NCI-H2171 treated with DMSO at 0.1 percent for 48 hours (cell line): ENCODE data around the gene ANXA6.

Experiments used
- DNase-seq: peaks from one replicate; lab custom pipeline; 2025; lab: John Stamatoyannopoulos, UW

The ANXA6 gene

DNA sequence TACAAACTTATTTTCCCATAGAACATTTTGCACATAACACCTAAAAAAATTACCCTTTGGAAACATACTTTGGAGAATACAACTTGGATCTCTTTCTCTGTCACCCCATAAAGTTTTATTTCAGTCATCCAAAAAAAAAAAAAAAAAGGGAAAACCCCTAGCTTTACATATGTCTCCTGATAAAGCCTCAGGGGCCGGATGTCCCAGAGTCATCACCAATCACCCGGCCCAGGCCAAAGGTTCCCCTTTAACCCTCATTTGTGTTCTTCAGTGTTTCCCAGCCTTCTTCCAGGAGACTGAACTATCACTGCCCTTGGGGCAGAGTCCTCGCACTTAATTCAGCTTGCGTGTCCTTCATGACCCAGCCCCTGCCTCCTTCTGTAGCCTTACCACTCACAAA lies 28.8 kb downstream of the ANXA6 start:
- no peak for DNase-seq

DNA sequence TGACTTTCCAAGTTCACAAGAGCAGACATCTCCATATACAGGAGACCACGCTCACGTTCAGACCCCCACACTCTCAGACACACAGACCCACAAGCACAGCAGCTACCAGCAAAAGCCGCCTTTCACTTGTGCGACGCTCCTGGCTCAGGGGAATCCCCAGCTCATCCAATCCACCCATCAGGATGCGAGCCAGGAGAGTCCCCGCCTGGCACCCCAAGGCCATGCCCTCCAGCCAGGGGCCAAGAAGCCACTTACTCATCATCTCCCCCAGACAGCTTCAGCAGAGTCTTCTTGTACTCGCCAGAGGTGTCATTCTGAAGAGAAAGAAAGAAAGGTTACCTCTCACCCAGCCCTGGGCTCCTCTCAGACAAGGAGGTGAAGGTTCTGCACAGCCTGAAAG lies 29.7 kb downstream of the ANXA6 start:
- no peak for DNase-seq

DNA sequence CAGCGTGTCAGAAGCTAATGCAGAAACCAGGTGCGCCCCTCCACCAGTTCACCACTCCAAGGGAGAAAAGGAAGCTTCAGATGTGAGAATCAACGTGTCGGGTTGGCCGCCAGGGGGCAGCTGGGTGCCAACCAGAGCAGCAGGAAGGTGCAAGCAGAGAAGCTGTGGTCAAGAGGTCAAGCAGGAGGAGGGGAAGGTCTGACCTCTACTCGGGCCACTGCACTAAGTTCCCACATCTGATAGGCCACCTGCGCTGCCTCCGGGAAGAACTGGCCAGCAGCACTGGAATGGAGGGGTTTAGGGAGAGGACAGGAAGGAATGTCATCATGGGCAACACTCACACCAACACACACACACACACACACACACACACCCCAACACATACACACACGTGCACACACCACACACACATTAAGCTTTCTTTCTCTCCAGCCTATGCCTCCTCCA lies 31.4 kb downstream of the ANXA6 start:
- DNase-seq, result no peak

DNA sequence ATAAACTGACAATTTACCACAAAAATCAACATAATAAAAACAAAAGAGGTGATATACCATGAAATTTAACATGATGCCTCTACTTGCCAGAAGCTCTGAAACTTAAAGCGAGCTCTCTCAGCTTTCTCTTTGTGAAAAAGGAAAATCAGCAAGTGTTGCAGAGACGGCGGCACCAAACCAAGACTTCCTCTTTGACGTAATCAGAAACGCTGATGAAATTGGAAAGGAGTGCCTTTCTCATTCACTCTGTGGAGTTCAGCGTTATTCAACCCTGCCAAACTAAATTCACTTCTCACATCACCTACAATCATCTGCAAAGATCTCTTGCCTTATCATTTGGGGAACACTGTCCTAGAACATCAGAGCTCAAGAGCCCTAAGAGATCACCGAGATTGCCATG lies 32.2 kb downstream of the ANXA6 start:
- no peak for DNase-seq

DNA sequence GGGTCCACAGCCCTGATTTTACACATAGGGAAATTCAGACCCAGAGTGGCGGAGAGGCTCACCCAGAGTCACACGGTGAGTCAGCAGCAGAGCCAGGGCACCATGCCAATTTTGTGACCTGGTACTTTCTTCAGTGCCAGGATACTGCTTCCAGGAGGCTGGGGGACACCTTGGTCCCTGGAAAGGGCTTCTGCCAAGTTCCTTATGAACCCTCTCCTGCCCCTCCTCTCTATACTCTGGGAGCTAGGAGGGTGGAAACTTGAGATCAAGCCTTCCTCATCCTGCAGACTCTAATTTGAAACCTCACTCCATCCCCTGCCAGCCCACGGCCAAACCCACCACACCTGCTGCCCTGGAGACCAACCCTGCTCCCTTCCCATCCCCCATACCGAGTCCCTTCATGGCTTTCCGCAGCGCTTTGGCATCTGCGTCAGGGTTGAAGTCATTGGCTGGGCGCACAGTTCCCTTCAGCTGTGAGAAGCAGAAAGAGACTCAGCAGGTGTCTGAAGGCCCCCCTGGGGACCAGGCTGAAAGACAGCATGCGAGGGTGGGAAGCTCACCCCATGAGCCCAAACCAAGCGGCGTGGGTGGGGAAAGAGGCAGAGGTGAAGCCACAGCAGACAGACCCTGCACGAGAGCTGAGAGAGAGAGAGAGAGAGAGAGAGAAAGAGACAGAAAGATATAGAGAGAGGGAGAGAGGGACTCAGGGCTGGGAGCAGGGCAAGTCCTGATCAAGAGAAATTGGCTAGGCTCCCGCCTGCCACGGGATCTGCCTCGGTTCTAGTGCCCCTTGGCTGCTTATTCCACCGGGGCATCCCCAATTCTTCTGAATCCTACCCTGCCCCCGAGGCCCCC lies 33.5 kb downstream of the ANXA6 start:
- DNase-seq, result peak; percentile 74

DNA sequence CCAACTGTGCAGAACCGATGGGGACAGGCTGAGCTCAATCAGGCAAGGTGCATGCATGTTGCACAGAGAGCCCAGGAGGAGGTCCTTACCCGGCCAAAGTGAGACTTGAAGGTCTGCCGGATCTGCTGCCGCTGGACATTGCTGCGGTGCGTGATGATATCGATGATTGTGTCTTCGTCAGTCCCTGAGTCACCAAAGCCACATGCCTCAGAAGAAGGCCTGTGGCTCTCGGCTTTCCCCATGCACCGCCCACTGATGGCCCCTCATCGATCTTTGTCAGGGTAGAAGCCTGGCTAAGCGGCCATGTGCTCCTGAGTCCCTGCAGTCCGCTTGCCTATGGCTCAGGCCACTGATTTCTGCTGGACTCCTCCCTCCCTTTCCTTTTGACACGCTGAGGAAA lies 34.8 kb downstream of the ANXA6 start:
- DNase-seq, result no peak

DNA sequence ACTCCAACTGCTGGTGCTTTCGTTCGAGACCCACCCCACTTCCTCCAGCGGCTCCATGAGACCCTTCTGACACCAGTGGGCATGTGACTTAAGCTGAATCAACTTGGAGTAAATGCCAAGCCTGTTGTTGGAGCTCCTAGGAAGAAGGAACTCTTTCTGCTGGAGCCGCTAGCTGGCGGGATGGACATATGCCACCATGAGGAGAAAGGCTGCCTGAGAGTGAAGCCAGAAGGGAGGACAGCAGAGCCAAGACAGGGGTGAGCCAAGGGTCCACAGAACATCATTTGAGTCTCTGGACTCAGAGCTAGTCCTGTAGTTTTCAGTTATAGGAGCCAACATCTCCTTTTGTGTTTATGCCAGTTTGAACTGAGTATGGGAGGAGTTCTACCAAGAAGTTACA lies 35.9 kb downstream of the ANXA6 start:
- DNase-seq, result no peak

DNA sequence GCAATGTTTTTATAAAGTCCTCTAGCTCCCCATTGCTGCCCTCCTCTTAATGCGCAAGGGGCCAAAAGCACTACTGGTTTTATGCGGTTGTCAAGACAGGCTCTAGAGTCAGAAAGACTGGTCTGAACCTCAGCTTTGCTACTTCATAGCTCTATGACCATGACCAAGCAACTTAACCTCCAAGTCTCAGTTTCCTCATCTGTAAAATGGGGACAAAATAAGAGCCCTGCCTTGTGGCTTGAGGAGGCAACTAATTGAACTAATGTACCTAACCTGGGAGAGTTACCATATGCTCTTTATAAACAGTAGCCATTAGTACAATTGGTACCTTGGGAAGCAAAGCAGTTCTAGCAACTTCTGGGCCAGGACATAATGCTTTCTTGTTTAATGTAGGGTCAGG lies 36.5 kb downstream of the ANXA6 start:
- no peak for DNase-seq

DNA sequence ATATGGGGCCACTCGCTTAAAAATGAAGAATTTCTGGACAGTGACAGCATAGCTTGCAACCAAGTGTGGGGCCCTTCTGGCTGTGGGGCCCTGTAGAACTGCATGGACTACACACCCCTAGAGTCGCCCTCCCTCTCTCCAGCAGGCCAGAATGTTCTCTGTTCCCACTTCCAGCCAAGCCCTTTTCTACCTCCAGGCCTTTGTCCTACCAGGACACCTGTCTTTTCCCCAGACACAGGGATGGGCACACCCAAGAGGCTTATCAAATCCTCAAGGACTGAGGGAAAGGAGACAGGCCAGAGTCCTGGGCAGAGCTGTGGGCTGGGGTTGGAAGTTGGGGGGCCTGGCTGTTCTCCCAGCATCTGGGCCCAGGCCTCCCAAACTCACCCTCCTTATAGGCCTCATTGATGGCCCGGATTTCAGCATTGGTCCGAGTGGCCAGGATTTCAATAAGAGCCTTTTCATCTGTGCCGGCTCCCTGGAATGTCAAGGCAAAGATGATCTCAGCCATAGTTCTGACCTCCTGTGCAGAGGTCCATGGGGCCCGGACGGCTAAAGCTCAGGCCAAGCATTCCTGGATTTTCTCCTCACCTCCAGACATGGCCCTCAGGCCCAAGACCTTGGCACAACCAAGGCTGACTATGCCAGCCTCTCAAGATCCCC lies 38.5 kb downstream of the ANXA6 start:
- DNase-seq, result no peak

DNA sequence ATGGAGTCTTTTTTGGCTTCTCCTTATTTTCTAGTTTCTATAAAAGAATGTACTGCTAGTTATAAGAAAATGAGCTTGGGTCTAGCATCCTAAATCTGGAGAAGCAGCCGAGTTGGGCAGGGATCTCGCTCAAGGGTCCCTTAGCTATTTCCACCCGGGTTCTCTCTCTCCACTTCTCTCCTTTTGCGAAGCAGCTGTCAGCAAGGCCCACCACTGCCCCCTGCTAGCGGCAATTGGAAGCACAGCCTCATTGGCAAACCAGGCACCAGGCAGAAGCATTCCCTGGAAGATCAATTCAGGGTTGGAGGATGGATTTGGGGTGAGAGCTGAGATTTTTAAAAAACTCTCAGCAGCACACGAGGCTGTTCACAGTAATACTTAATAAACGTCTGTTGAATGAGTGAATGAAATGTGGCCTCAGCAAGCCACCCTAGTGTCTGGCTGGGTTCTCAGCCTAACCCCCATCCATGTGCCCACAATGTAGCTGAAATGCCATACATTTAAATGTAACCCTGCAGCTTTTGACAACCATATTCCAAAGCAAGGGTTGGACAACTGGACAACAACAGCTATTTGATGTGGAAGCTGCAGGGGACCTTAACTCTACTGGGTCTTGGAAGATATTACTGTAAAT lies 42.2 kb downstream of the ANXA6 start:
- DNase-seq, result peak; percentile 2

DNA sequence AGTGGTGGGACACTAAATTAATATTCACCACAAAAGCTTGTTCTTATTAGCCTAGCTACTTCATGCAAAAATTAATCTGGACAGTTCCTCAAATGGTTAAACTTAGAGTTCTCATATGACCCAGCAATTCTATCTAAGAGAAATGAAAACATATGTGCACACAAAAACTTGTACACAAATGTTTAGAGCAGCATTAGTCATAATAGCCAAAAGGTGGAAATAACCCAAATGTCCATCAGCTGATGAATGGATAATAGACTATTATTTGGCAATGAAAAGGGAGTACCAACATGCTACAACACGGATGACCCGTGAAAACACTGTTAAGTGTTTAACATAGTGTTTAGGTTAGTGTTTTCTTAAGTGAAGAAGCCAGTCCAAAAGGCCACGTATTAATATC lies 43.9 kb downstream of the ANXA6 start:
- no peak for DNase-seq

DNA sequence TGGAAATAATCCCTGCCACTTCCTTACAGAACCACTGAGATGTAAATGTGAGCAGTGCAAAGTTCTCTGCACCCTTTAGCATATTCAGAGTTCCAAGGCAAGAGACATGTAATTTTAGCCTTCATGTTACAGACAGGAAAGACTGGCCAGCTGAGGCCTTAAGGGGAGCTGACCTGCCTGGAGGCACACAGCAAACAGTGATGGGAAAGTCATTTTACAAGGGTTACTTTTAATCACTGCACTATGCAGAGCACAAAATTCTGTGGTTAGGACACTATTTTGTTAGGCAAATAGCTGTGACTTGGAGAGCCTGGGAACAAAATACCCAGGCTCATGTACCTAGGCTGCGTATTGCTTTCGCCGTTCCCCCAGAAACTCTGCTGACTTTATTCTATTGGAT lies 46.6 kb downstream of the ANXA6 start:
- no peak for DNase-seq

DNA sequence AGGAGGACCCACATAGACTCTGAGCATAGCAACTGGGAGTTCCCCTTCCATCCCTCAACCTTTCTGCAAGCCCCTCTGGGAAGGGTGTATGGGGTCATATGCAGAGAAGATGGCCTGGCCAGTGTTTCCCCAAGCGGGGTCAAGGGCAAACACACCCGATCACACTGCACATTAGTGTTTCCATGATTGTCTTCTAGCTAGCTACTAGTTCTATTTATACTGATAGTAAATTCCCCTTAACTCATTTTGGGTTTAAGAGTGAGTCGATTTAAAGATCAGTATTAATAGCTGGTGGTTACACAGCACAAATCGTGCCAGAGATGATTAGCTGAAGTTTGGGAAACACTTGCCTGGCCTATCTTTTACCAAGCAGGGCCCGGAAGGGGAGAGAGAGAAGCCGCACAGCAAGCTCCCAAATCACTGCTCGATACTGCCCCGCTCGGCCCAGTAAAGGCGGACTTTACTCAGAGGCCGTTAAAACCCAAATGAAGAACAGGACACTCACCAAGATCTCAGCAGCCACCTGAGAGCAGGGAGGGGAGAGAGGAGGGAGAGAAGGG lies 47.4 kb downstream of the ANXA6 start:
- no peak for DNase-seq

DNA sequence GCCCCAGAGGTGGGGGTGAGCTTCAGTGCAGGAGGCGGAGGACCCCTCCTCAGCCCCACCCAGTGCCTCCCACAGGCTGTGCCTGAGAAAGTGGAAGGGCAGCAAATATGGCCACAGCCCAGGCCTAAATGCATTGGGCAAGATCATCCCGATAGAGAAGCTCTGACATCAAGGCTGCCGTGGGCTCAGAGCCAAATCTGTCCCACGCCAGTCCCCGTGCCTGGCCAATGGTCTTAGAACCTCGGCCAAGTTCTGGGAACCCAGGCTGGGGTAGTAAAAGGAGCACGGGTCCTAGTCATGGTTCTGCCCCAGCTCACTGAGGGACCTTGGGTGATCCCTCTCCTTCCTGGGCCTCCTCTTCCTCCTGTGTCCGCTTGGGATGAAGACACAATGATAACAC lies 49.0 kb downstream of the ANXA6 start:
- DNase-seq, result no peak

DNA sequence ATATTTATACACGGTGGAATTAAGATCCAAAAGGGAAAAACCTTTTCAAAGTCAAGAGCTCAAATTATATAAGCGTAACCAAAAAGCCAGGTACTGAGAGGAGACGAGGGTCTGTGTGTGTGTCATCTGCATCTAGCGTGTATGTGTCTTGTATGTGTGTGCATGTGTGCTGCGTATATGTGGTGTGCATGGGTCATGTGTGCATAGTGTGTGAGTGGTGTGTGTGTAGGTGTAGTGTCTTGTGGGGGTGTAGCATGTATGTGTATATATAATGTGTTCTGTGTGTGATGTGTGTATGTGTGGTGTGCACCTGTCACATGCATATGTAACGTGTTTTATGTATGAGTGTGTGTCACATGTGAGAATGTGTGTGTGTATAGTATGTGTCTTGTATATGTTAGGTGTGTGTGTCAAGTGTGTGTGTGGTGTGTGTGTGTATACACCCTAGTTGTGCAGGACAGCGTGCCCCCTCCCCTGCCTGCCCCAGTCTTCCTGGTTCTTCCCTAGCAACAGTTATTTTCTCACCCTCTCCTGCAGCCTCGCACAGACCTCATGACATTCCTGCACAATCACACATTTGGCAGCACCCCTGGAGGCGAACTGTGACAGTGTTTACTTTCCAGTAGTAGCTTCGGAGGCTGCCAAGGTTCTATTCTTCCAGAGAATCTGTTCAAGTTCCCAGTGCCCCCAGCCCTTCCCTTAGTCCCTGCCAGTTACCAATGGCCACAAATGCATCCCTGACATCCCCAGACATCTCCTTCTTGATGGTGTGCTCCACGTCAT lies 49.6 kb downstream of the ANXA6 start:
- no peak for DNase-seq

DNA sequence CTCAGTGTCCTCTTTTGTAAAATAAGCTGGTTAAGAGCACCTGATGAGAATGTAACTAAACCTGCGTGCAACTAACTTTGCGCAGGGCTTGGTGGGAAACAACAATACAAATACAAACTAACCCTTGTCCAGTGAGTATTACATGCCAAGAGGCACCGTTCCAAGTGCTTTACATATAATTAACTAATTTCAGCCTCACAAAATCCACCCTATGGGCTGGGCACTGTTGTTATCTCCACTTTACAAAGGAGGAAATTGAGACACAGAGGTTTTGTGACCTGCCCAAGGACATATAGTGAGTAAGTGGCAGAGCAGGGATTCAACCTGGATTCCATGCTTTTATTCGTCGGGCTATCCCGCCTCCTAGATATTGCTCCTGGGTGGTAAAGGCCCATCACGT lies 50.5 kb downstream of the ANXA6 start:
- DNase-seq, result no peak

DNA sequence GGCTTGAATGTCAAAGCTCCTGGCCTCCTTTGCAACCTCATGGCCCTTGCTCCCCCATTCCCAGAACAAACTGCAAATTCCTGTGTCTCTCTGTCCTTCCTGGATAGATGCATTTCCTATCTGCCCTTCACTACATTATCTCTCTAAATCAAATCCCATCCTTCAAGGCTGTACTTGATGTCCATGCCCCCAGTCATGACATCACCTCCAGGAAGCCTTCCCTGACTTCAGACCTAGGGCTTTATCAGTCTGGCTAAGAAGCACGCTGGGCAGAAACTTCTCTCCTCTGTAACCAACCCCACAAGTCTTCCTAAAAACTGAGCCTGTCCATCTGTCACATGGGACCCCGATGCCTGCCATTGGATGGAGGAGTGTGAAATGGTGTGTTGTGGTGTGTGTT lies 51.1 kb downstream of the ANXA6 start:
- DNase-seq, result no peak

DNA sequence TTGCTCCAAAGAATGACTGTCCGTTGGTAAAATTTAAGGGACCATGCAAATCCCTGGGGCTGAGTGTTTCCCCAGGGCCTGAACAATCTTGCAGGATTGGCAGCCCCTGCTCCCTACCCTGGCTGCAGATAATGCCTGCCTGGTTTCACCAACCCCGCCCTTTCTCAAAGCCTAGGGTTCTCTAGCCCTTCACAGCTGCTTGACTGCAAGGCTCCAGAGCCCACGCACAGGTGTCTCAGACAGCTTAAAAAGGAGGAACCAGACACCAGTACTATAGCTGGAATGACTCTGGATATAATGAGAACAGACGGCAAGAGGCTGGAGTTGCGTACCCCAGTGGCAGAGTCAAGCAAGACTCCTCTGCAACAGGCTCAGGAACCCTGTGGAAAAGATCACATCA lies 51.5 kb downstream of the ANXA6 start:
- DNase-seq, result no peak

DNA sequence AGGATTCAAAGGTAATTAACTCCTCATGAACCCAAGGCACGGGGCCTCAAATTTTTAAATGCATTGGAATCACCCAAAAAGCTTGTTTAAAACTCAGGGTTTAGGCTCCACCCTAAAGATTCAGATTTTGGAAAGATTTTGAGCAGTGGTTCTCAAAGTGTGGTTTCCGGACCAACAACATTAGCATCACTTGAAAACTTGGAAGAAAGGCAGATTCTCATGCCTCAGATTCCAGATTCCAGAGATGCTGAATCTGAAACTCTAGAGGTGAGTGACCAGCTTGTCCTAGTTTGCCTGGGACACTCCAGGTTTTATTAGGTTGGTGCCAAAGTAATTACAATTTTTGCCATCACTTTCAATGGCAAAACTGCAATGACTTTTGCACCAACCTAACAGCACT lies 52.0 kb downstream of the ANXA6 start:
- no peak for DNase-seq

DNA sequence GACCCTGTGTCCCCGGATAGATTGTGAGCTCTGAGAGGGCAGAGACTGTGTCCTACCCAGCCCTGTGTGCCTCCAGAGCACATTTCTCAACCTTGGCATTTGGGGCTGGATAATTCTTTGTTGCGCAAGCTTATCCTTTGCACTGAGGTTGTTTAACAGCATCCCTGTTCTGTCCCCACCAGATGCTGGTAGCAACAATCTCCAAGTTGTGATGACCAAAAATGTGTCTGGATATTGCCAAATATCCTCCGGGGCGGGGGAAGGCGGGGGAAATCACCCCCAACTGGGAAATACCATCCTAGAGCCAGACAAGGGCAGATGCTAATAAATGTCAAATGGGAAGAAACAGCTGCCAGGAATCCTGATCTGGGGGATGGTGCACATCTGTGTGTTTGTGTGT lies 52.8 kb downstream of the ANXA6 start:
- DNase-seq, result no peak

DNA sequence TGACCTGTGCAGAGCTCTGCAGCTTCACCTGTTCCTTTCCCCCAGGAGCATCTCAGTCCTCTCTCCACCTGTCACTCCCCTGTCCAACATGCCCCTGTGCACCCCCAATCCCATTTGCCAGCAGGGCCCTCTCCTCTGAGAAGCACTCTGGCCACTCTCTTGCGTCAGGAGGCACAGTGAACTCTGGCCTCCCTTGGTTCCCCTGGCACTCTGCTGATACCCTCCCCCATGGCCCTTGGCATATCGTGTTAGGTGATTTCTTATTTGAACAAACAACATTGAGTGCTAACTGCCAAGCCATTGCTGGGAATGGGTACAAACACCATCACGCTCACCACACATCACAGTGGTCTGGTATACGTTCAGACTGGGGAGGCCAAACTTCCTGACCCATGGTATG lies 55.8 kb downstream of the ANXA6 start:
- no peak for DNase-seq

DNA sequence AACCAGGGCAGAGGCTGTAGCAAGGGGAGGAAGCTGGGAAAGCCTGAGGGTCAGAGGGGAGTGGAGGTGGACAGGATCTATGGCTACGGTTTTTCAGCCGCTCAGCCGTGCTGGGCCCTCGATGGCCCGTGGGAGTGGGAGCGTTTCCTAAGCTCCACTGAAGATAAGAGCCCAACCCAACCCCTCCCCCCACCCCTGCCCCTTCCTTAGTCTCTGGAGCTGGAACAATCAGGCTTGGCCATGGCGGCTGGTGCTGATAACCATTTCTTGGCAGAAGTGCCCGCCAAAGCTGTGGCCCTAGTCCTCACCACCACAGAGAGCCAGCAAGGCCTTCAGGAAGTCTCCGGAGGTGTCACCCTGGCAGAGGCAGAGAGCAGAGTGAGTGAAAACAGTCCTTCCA lies 56.4 kb downstream of the ANXA6 start:
- DNase-seq, result no peak
